ENCODE data around the gene TBX20. TPM values are rescaled to one million over a fixed set of nuclear protein-coding genes. Genes with fewer than 3 reads are reported as not detected.

The TBX20 gene
- total and polyA plus RNA-seq, 2 of the 13 experiments (the other 11 are each of a cell fraction or from before 2014, with no cell fraction given): not detected

- ATAC-seq: no peak
- Histone ChIP-seq H3K27me3 (ENCODE audit: control insufficient read depth in 1 of 2, insufficient read depth in 2 of 2, low read length in 2 of 2) (peaks cover 3 to 78% of the 10 kb centered on the region in 2 experiments; a peak in 4 of 5 replicates), H3K4me1 (ENCODE audit: insufficient read depth, low read length) (no peaks in the 10 kb centered on the region), H3K27ac (ENCODE audit: extremely low read length, insufficient read depth, low read length) (no peak overlapping the region), H3K4me3 (replicated peaks in 1 of 3; ENCODE audit: insufficient read depth in 1 of 3, low read depth in 2 of 3, low read length in 3 of 3) (no peak overlapping the region), H3K79me2 (ENCODE audit: insufficient read depth, low read length) (no peaks in the 10 kb centered on the region), H4K20me1 (ENCODE audit: insufficient read depth, low read length) (no peaks in the 10 kb centered on the region), H3K9me3 (ENCODE audit: low read length) (no peaks in the 10 kb centered on the region), H3K36me3 (replicated peaks in 1 of 2; ENCODE audit: control insufficient read depth in 1 of 2, insufficient read depth in 2 of 2, low read length in 2 of 2) (no peaks in the 10 kb centered on the region), H2AFZ (ENCODE audit: low read length) (no peak overlapping the region), H3K9ac (ENCODE audit: insufficient read depth, low read depth, low read length) (no peak overlapping the region), H3K4me2 (ENCODE audit: low read depth, low read length) (no peak overlapping the region)
- CTCF ChIA-PET (ENCODE audit: low intra/inter-chr PET ratio, low total read pairs): no interaction called here
- POLR2A ChIA-PET: no interaction called here
- WGBS (ENCODE audit: low lambda C conversion rate): 3% methylated on average over 5 of the region's 7 CpGs
- TF ChIP-seq SMARCC2 (IDR thresholded peaks at IDR 0.05): no peak
- no TSS peak for BruUV-seq (replicated peaks)
- DNase-seq (ENCODE audit: low spot score): no peak
- no peak for FAIRE-seq
- intact Hi-C loops (cut with micrococcal nuclease; ENCODE audit: unreplicated experiment) (no loop called here), in situ Hi-C loops (cut with HindIII; ENCODE audit: extremely low pct_ligation_motif_present, low pct_unique_long_range_greater_than_20kb) (no loop called here)
Observed at GRCh38 chr7:35260246-35260645, 6.3 kb upstream of the TBX20 start.

DNA sequence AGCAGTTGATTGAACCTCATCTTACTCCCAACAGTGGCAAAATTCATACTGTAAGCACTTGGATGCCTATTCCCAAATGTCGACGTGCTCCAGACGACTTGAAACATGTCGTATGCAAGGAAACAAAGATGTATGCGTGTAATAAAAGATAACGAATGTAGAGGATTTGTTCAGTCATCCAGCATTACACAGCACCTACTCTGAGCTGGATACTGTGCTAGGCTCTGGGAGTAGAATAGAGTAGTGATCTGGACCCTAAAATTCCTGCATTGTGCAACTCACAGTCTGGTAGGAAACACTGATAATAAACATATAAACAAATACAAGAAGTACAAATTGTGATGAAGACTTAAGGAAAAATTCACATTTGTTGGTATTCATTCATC is 5.6 kb upstream of the TBX20 start:
- in situ Hi-C loops (cut with HindIII; ENCODE audit: extremely low pct_ligation_motif_present, low pct_unique_long_range_greater_than_20kb) (no loop called here), intact Hi-C loops (cut with micrococcal nuclease; ENCODE audit: unreplicated experiment) (no loop called here)
- Histone ChIP-seq H3K4me1 (ENCODE audit: insufficient read depth, low read length) (no peaks in the 10 kb centered on the region), H3K9ac (ENCODE audit: insufficient read depth, low read depth, low read length) (no peak overlapping the region), H3K4me3 (replicated peaks in 1 of 3; ENCODE audit: insufficient read depth in 1 of 3, low read depth in 2 of 3, low read length in 3 of 3) (no peak overlapping the region), H3K9me3 (ENCODE audit: low read length) (no peaks in the 10 kb centered on the region), H4K20me1 (ENCODE audit: insufficient read depth, low read length) (no peaks in the 10 kb centered on the region), H3K27me3 (ENCODE audit: control insufficient read depth in 1 of 2, insufficient read depth in 2 of 2, low read length in 2 of 2) (peaks cover 5 to 83% of the 10 kb centered on the region in 2 experiments; a peak in 4 of 5 replicates), H3K4me2 (ENCODE audit: low read depth, low read length) (no peak overlapping the region), H3K36me3 (replicated peaks in 1 of 2; ENCODE audit: control insufficient read depth in 1 of 2, insufficient read depth in 2 of 2, low read length in 2 of 2) (no peaks in the 10 kb centered on the region), H3K79me2 (ENCODE audit: insufficient read depth, low read length) (no peaks in the 10 kb centered on the region), H2AFZ (ENCODE audit: low read length) (no peak overlapping the region), H3K27ac (ENCODE audit: extremely low read length, insufficient read depth, low read length) (no peak overlapping the region)
- BruUV-seq (replicated peaks): no TSS peak
- ATAC-seq (no peak), FAIRE-seq (no peak), DNase-seq (ENCODE audit: low spot score) (no peak)
- ChIA-PET CTCF (ENCODE audit: low intra/inter-chr PET ratio, low total read pairs) (no interaction called here), POLR2A (no interaction called here)
- no peak for TF ChIP-seq PAX8 (CRISPR knock-in tag; IDR thresholded peaks at IDR 0.05; ENCODE audit: borderline replicate concordance)
- no peak for TF ChIP-seq ZNF746 (CRISPR knock-in tag; IDR thresholded peaks at IDR 0.05)
- no peak for TF ChIP-seq GZF1 (CRISPR knock-in tag; IDR thresholded peaks at IDR 0.05)
- TF ChIP-seq KDM5A (IDR thresholded peaks at IDR 0.05; ENCODE audit: borderline replicate concordance, low read length): no peak
- 29% methylated on average over 6 of the region's 6 CpGs for WGBS (ENCODE audit: low lambda C conversion rate)
